Effector memory CD4-positive, alpha-beta T cell (primary cell): ENCODE measurements around the gene TSFM.
"Not testable (repeated sequence)": the region's sequence is repeated elsewhere in the genome, so short reads cannot be mapped to it uniquely, and the experiment has no call there.

ENCODE experiments used
- DNase-seq, 3 donors: peaks; one replicate each; pipeline ENCODE4 v3.0.0-alpha.2; 2020
- H3K27ac ChIP-seq: 2 replicates; pipeline ENCODE4 v1.7.0; 2013; ENCODE audit warnings: mild to moderate bottlenecking, low read length, moderate library complexity; ENCODE audit not compliant: insufficient read depth, poor library complexity, severe bottlenecking
- H3K27me3 ChIP-seq: replicated peaks from 2 replicates; pipeline ENCODE4 v1.7.0; 2013; ENCODE audit warnings: mild to moderate bottlenecking, low read length; ENCODE audit not compliant: insufficient read depth, control insufficient read depth, poor library complexity, severe bottlenecking
- H3K36me3 ChIP-seq: 2 replicates; pipeline ENCODE4 v1.7.0; 2013; ENCODE audit warnings: mild to moderate bottlenecking, low read length, moderate library complexity; ENCODE audit not compliant: control insufficient read depth, insufficient read depth
- H3K4me1 ChIP-seq: 2 replicates; pipeline ENCODE4 v1.7.0; 2013; ENCODE audit warnings: low read length, mild to moderate bottlenecking; ENCODE audit not compliant: control insufficient read depth, insufficient read depth, poor library complexity, severe bottlenecking
- H3K4me3 ChIP-seq: 2 replicates; pipeline ENCODE4 v1.7.0; 2013; ENCODE audit warnings: low read length, low read depth, mild to moderate bottlenecking; ENCODE audit not compliant: insufficient read depth, poor library complexity, severe bottlenecking
- H3K9me3 ChIP-seq: 2 replicates; pipeline ENCODE4 v1.7.0; 2013; ENCODE audit warnings: mild to moderate bottlenecking, low read length, moderate library complexity; ENCODE audit not compliant: control insufficient read depth

The TSFM gene

DNA sequence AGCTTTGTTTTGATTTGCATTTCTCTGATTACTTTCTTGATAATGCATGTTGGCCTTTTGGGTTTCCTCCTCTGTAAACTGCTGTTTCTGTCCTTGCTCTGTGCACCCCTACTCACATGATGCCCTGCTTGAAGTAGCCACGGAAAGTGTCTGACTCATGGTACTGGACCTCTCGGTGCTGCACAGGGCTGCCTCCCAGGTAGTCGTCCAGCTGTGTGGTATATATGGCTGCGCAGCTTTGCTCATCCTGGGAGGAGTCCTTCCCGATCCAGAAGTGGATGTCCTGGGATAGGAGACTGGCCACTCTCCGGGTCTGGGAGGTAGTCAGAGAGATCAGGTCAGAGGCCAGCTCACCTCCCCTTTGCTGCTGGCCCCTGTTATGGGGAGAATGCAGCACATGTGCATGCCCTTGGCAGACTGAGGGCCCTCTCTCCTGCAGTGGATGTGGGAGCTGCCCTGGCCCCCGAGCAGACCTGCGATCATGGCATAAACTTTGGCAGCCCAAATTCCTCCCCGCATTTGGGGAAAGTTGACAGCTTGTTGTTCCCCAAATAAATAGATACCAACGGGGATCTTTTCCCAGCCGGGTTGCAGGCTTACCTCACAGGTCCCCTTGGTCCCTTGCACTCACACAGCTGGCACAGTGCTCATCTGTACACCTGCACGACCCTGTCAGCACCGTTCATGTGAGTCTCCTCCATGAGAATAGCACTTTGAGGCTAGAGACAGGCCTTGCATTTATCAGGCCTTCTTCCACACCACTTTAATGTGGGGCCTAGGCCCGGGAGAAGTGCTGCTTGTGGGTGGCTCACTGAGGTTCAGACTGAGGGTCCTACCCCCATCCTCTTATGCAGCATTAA is 30.8 kb downstream of the TSFM start:
- no peak for DNase-seq
- no peaks in the 10 kb centered on the region for H3K27me3 ChIP-seq
- H3K36me3 ChIP-seq: peaks cover 15% of the 10 kb centered on the region
- no peaks in the 10 kb centered on the region for H3K9me3 ChIP-seq
- no peaks in the 10 kb centered on the region for H3K4me1 ChIP-seq
- no peak overlapping the region for H3K4me3 ChIP-seq
- no peak overlapping the region for H3K27ac ChIP-seq

DNA sequence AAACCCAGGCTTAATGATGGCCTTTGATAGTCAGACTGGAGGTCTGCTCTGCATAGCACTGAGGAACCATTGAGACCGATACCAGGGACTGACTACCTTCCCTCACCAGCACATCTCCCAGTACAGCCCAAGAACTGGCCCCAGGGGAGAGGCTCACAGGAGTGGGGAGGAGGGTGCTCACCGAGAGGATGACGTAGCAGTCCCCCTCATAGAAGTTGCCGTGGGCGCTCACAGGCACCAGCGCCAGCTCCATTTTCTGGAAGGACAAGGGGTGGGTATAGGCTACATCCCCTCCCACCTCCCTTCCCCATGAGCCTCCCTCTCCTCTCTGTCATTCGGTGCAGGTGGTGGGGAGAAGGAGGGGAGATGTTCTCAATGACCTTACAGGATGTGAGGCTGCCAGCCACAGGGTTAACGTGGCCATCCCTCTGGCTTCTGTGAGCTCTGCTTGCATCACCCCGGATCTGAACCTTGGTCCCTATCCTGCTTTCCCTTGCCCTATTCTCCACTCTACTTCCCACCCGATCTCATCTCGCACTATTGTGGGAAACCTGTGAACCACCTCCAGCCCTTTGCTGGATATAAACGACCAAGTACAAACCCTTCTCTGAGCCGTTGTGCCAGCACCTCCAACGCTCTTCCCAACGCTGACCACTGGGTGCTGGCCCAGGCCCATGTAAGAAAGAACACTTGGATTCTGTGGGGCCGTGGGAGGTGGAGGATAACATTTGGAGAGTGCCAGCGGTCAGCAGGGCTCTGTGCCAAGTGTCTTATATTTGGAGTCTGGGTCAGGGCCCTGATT is 31.6 kb downstream of the TSFM start:
- H3K4me3 ChIP-seq: no peak overlapping the region
- H3K4me1 ChIP-seq: no peaks in the 10 kb centered on the region
- no peak overlapping the region for H3K27ac ChIP-seq
- no peaks in the 10 kb centered on the region for H3K27me3 ChIP-seq
- peaks cover 11% of the 10 kb centered on the region for H3K36me3 ChIP-seq
- no peak for DNase-seq
- H3K9me3 ChIP-seq: no peaks in the 10 kb centered on the region

DNA sequence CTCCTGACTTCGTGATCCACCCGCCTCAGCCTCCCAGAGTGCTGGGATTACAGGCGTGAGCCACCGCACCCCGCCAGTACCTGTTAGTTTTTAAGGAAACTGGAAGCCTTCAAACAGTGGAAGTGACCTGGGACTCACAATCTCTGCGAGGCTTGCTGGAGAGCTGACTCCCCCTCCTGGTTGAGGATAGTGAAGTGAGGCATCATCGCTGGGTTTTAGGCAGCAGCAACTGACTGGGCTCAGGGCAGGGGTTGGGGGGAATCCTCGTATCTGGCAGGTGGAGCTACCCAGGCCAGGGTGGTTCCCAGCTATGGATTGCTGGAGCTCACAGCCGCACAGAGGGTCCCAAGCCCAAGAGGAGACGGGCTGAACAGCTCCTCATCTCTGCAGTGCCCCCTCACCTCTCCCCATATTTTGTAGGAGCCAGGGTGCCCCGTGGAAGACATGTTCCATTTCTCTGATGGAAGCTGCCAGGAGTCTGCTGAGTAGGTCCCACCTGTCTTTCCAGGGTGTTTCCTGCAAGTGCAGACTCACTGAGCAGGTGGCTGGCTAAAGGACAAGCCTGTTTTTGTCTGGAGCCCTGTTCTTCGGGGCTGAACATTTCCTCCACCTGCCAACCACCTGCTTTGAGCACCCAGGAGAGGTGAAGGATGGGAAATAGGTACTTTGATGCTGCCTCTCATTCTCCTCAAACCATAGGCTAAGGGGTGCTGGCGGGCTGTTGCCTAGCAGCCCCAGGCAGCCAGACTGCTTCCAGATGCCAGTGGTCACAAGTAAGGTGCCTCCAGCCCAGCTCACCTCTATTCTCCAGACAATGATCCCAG is 32.8 kb downstream of the TSFM start:
- no peaks in the 10 kb centered on the region for H3K9me3 ChIP-seq
- peaks cover 7% of the 10 kb centered on the region for H3K36me3 ChIP-seq
- H3K27me3 ChIP-seq: no peaks in the 10 kb centered on the region
- H3K4me1 ChIP-seq: no peaks in the 10 kb centered on the region
- H3K4me3 ChIP-seq: no peak overlapping the region
- no peak overlapping the region for H3K27ac ChIP-seq
- no peak for DNase-seq

DNA sequence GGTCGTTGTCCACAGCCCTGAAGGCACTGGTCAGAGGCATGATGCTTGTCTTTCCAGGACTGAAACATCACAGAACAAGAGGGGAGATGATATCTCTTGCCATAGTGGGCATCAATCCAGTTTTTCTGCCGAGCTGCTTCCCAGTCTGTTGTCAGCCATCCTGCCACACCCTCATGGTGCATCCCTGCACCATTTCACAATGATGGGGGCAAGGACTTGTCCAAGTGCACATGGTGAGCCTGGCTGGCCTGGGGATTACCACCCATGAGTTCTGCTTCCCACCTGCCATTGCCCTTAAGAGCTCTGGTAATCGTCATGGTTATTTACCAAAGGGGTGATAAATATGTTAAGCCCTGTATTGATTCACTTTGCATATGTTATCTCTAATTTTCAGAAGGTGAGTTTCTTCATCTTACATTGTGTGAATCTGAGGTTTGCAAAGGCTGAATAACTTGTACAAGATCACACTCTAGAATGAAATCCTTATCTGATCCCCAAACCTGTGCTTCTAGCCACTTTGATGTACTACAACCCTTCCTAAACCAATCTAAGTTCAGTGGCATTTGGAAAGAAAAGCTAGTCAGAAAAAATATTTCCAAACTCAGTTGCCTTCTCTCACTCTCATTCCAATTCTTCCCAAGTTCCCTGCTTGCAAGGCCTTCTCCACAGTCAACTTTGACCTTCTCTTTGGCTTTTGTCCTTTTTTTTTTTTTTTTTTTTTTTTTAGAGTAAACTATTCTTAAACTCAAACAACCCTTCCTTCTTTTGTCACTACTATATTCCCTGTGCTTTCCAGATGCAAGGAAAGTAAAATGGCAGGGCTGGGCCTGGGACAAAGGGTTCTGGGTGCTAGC is 33.6 kb downstream of the TSFM start:
- H3K36me3 ChIP-seq: peaks cover 5% of the 10 kb centered on the region
- H3K4me1 ChIP-seq: no peaks in the 10 kb centered on the region
- H3K9me3 ChIP-seq: no peaks in the 10 kb centered on the region
- no peaks in the 10 kb centered on the region for H3K27me3 ChIP-seq
- no peak for DNase-seq
- no peak overlapping the region for H3K4me3 ChIP-seq
- H3K27ac ChIP-seq: no peak overlapping the region

DNA sequence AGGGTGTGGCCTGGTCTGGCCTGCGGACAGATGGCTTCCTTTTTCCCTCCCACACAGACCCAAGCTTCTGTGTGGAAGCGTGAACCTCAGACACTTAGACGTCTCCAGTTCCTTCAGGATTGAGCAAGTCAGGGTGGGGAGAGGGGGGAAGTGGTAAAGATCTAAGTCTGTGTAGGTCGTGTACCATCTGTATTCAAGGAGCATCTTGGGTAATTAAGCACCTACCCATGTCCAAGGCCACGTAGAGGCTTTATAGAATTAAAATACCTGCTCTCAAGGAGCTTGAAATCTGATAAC is 34.2 kb downstream of the TSFM start:
- Histone ChIP-seq H3K4me3 (no peak overlapping the region), H3K9me3 (no peaks in the 10 kb centered on the region), H3K4me1 (no peaks in the 10 kb centered on the region), H3K36me3 (peaks cover 11% of the 10 kb centered on the region), H3K27ac (no peak overlapping the region), H3K27me3 (no peaks in the 10 kb centered on the region)
- DNase-seq: no peak

DNA sequence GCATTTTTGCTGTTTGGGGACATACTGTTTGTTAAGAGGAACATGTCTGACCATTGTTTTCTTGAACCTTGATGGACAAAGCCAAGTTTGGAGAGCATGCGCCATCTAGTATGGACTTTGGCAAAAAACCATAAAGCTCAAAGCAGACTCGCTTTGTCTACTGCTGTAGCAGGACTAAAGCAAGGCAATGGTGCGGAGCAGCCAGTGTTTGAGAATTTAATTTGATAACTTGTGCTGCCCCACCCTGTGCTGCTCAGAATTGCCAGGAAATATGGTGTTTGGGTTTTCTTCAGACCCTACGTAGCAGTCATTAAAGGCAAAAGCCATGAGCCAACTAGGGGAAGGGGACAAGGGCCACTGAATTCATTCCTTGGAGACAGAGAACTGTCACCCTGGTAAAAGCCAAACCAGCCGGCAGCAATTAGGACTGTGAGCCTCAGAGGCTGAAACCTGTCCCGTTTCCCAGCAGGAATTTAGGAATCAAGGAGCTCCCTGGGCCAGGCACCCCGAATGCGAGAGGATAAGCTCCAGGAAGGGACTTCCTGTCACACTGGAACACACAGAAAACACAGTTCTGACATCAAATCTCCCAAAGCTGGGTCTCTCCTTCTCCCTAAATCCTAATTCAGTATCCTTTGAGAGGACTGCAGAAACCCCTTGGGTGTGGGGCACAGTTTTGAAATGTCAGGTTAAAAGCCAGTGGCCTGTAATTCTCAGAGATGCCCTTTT is 34.8 kb downstream of the TSFM start:
- Histone ChIP-seq H3K4me1 (no peaks in the 10 kb centered on the region), H3K27ac (no peak overlapping the region), H3K27me3 (no peaks in the 10 kb centered on the region), H3K36me3 (peaks cover 15% of the 10 kb centered on the region), H3K9me3 (no peaks in the 10 kb centered on the region), H3K4me3 (no peak overlapping the region)
- DNase-seq: no peak

DNA sequence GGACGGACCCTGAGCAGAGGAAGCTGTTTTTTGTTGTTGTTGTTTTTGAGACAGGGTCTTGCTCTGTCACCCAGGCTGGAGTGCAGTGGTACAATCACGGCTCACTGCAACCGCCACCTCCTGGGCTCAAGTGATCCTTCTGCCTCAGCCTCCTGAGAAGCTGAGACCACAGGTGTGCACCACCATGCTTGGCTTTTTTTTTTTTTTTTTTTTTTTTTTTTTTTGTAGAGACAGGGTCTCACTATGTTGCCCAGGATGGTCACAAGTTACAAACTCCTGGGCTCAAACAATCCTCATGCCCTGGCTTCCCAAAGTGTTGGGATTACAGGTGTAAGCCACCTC is 35.4 kb downstream of the TSFM start:
- not testable (repeated sequence) for H3K27me3 ChIP-seq, H3K4me3 ChIP-seq, H3K27ac ChIP-seq, DNase-seq, H3K9me3 ChIP-seq, H3K4me1 ChIP-seq
- H3K36me3 ChIP-seq: peaks cover 20% of the 10 kb centered on the region

DNA sequence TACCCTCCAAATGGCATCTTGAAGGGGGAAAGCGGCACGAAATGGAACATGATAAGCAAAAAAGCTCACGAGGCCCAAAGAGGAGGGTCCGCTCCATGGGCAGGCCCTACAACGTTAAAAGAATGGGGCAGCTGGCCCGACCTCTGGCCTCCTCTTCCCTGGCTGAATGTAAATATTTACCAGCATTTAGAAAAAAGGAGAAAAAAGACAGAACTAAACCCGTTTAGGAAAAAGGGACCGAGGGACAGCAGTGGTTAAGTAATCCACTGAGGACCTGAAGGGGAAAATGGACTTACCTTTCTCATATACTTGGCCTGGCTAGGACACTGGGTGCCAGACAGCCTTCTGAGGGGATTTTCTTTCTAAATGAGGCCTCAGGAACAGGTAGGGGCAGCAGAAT is 37.5 kb downstream of the TSFM start:
- not testable (repeated sequence) for H3K4me1 ChIP-seq, DNase-seq, H3K27ac ChIP-seq, H3K27me3 ChIP-seq, H3K9me3 ChIP-seq, H3K4me3 ChIP-seq
- peaks cover 42% of the 10 kb centered on the region for H3K36me3 ChIP-seq

DNA sequence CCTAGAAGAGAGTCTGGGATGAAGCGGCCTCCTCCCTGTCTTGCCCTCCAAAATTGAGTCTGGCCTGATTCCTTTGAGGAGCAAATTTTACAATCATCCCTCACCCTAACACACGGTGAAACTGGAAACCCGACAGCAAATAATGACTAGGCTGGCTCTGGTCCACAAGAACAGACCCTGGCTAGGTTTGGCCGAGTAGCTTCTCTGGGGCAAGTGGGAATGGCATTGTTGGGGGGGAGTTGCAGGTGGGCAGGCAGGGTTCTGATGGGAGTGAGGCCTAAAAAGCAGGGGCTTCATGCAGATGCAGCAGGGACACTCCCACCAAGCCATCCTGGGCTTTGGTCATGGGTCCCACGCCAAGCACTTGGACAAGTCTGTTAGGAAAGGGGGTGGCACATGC is 38.4 kb downstream of the TSFM start:
- H3K4me1 ChIP-seq, H3K9me3 ChIP-seq, H3K27me3 ChIP-seq, DNase-seq, H3K4me3 ChIP-seq, H3K27ac ChIP-seq: not testable (repeated sequence)
- peaks cover 51% of the 10 kb centered on the region for H3K36me3 ChIP-seq
